ENCODE measurements around the gene ENTPD3.
"Not testable (repeated sequence)": the region's sequence is repeated elsewhere in the genome, so short reads cannot be mapped to it uniquely, and the experiment has no call there.

The ENTPD3 gene

DNA sequence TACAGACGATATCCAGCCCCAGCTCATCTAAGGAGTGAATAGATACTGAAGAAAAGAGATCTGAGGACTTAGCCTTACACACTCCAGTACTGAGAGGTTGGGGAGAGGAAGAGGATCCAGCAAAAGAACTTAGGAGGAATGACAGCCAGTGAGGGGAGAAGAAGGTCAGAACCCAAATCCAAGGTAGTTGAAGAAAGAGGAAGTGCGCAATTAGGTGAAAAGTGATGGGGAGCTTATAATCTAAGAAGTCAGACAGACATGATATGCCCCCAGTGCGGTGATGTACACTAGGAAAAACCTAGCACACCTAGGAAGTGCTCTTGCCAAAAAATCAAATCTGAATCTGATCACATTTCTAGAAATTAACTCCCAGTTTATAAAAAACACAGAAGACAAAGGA lies 20.6 kb downstream of the ENTPD3 start:
- DNase-seq: no peak

GRCh38 chr3:40414270-40414669 lies 27.3 kb downstream of the ENTPD3 start:
- peak; percentile 39 for DNase-seq

DNA sequence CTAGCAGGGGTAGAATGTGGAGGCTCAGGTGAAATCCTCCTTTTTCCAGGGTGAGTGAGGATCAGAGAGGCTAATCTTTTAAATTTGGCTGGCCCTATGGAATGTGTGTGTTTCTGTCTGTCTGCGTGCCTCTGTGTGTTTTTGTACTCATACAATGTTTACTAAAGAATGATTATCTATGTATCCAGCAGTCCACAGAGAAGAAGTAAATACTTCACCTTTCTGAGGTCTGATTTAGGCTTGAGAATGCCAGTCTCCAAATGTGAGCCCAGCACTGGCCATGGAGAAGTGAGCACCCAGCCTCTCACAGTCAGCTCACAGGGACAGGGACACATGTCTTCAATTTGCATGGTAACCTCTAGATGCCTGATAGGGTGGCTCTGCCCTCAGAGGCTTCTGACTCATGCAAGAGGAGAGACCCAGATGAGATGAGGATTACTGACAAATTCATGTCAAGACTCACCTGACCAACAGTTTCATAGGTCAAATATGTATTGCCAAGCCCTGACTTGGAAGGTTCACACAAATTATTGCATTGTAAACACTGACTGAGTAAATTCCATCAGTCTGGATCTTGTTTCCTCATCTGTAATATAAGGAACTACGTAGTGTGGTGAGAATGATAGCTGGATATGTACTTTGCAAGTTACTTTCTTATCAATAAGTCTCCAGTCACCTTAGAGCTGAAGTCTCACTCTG lies 31.0 kb downstream of the ENTPD3 start:
- no peak for DNase-seq

GRCh38 chr3:40422861-40423260 lies 35.9 kb downstream of the ENTPD3 start:
- DNase-seq: no peak

DNA sequence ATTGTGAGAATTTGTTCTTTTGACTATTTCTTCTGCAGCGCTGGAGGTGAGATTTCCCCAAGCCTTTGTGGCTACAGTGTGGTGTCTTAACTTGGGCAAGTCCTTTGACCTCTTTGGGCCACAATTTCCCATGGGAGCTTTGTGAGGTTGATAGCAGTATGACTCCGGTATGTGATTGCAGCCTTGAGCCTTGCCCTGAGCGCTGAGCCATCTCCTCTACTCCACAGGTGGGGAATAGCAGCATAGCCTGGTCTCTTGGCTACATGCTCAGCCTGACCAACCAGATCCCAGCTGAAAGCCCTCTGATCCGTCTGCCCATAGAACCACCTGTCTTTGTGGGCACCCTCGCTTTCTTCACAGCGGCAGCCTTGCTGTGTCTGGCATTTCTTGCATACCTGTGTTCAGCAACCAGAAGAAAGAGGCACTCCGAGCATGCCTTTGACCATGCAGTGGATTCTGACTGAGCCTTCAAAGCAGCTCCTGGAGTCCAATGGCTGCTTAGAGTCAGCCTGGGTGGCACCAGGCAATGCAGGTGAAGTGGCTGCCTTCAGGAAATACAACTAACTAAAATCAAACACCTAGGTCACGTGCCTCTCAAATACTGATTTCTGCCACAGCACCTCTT lies 40.2 kb downstream of the ENTPD3 start:
- DNase-seq: no peak

DNA sequence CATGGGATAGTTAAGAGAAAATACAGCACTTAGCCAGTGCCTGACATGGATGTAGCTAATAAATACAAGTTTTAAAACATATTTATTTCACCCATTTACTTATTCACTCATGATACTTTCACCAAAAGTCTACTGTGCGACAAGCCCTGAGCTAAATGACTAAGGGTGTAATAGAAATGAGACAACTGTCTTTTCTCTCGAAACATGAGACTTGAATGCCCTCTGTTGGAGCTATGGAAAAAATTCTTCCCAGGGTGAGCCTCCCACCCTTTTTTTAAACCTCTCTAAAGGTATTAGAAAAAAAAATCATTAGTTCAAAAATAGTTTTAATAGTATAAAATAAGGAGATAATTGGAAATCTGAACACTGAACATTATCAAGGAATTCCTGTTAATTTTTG lies 45.8 kb downstream of the ENTPD3 start:
- no peak for DNase-seq

DNA sequence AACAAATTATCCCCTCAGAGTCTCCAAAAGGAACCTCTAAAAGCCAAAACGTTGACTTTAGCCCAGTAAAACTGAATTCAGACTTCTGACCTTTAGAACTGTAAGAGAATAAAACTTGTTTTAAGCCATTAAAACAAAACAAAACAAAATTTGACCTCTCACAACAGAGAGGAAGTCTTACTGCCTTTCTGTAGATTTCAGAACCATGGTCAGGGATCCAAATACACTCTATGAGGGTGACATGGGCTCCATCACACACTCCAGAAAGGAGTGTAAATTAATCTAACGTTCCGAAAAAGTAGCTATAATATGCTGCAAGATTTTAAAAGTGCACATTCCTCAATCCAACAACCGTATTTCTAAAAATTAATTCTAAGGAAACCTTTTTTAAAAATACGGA lies 50.9 kb downstream of the ENTPD3 start:
- no peak for DNase-seq

- DNase-seq: no peak
These were observed 58.1 kb downstream of the ENTPD3 start for GRCh38 chr3:40445062-40445461.

- DNase-seq: no peak
These were observed 58.9 kb downstream of the ENTPD3 start for GRCh38 chr3:40445880-40446279.

- DNase-seq: no peak
These were observed 63.5 kb downstream of the ENTPD3 start for GRCh38 chr3:40450438-40450837.

- no peak for DNase-seq
These were observed 64.6 kb downstream of the ENTPD3 start for GRCh38 chr3:40451551-40451950.

GRCh38 chr3:40452057-40452456 lies 65.1 kb downstream of the ENTPD3 start:
- DNase-seq: no peak

GRCh38 chr3:40452562-40452875 lies 65.5 kb downstream of the ENTPD3 start:
- DNase-seq: no peak

DNA sequence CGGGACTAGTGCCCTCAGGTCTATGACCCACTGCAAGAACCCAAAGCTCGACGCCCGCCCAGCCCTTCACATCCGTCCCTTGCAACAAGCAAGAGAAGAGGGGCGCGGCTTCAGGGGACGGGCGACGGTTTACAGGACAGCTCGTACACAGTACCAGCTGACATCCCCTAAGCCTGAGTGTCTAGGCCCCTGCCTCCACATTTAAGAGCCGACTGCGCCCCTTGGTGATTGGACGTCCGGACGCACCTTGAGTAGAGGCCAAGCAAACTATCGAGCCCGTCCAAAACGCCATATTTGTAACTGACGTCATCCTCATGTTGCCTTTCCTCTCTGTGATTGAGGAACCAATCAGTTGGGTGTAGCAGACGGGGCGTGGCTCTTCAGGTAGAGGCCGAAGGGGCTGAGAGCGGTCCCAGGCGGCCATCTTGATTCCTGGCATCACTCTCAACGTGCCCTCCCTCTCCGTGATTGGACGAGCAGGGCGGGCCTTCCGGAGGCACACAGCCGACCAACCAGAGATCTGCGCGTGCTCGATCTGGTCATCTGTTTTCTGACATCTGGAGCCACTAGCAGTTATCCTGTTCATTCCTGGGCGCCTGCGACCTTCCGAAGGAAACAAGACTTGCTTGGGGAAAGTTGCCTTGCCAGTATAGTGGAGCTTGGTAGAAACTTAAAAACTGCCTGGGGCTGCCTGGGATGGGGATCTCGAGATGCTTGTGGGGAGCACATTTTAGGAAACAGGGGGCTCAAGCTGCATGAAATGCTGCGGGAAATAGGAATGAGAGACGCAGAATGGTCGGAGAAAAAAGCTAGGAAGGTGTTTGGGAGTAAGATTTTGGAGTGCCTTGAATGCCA lies 66.1 kb downstream of the ENTPD3 start:
- DNase-seq: peak; percentile 100

GRCh38 chr3:40453933-40454332 lies 66.9 kb downstream of the ENTPD3 start:
- no peak for DNase-seq

DNA sequence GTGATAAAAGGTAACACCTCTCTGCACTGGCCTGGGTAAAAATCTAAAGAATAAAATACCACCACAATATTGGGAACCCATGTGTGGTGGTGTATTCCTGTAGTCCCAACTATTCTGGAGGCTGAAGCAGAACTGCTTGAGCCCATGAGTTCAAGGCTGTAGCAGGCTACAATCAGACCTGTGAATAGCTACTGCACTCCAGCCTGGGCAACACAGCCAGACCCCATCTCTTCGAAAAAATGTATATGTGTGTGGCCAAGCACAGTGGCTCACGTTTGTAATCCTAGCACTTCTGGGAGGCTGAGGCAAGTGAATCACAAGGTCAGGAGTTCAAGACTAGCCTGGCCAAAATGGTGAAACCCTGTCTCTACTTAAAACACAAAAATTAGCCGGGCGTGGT lies 68.3 kb downstream of the ENTPD3 start:
- no peak for DNase-seq

DNA sequence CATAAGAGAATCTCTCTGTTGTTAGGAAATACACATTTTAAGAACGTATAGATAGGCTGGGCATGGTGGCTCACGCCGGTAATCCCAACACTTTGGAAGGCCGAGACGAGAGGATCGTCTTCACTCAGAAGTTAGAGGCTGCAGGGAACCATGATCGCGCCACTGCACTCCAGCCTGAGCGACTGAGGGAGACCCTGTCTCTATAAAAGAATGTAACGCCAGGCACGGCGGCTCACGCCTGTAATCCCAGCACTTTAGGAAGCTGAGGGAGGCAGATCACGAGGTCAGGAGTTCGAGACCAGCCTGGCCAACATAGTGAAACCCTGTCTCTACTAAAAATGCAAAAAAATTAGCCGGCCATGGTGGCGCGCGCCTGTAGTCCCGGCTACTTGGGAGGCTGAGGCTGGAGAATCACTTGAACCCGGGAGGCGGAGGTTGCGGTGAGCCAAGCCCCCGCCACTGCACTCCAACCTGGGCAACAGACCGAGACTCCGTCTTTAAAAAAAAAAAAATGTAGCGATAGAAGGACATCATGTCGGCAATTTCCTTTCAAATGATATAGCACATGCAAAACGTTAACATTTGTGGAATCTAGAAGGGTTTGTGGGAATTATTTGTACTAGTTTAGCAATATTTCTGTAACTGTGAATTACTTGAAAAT lies 69.4 kb downstream of the ENTPD3 start:
- no peak for DNase-seq

- peak; percentile 97 for DNase-seq
These were observed 70.2 kb downstream of the ENTPD3 start, which contains the start of gene RPL14 for GRCh38 chr3:40456940-40457823. Gene RPL14 (plus strand): TSS chr3:40457339. CDS start chr3:40457472, 133 bp downstream.

DNA sequence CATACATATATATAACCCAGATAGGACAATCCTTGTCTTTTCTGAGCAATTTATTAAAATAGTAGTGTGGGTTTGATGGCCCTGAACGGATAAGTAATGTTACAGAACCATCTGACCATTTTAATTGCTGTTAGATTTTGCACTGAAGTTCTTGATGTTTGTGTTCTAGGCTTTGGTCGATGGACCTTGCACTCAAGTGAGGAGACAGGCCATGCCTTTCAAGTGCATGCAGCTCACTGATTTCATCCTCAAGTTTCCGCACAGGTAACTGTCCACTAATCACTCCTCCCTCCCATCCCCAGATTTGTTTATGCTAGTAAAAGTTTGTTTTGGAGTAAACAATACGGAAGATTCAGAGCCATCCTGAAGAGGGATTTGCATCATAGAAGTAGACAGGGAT lies 71.5 kb downstream of the ENTPD3 start:
- no peak for DNase-seq

GRCh38 chr3:40460481-40460880 lies 73.5 kb downstream of the ENTPD3 start:
- not testable (repeated sequence) for DNase-seq

DNA sequence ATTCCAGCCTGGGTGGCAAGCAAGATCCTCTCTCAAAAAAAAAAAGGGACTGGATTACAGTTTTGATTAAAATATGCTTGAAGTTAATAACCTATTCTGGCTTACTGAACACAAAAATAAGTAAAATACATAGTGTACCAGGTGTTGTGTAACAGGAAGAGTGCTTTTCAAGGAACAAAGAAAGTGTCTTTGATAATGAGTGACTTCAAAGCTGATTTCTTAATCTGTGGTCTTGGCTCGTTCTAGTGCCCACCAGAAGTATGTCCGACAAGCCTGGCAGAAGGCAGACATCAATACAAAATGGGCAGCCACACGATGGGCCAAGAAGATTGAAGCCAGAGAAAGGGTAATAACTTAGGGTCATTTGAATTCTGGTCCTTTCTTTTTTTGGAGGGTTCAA lies 74.2 kb downstream of the ENTPD3 start:
- DNase-seq: no peak

DNA sequence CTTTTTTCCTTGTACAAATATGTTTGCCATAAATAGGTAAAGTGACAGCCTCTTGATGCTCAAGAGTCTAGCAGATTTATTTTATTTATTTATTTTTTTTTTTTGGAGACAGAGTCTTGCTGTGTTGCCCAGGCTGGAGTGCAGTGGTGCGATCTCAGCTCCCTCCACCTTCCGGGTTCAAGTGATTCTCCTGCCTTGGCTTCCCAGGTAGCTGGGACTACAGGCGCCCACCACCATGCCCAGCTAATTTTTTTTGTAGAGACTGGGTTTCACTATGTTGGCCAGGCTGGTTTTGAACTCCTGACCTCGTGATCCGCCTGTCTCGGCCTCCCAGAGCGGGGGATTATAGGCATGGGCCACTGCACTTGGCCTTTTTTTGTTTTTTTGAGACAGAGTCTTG lies 75.9 kb downstream of the ENTPD3 start:
- DNase-seq: not testable (repeated sequence)
